ENCODE results near the gene OPA3.

- TF ChIP-seq CTCF (conservative IDR thresholded peaks at IDR 0.05) (no peak), EZH2 (IDR thresholded peaks at IDR 0.05; ENCODE audit: low read depth) (no peak)
Observed at GRCh38 chr19:45508861-45509691, 75.5 kb downstream of the OPA3 start.

Data from PC-9 (cell line).